ENCODE data around the gene ARMC9. TPM values are rescaled to one million over a fixed set of nuclear protein-coding genes. Genes with fewer than 3 reads are reported as not detected.

ARMC9 gene
- total RNA-seq, 1 donor from 2014 or later: 0.89 TPM

DNA sequence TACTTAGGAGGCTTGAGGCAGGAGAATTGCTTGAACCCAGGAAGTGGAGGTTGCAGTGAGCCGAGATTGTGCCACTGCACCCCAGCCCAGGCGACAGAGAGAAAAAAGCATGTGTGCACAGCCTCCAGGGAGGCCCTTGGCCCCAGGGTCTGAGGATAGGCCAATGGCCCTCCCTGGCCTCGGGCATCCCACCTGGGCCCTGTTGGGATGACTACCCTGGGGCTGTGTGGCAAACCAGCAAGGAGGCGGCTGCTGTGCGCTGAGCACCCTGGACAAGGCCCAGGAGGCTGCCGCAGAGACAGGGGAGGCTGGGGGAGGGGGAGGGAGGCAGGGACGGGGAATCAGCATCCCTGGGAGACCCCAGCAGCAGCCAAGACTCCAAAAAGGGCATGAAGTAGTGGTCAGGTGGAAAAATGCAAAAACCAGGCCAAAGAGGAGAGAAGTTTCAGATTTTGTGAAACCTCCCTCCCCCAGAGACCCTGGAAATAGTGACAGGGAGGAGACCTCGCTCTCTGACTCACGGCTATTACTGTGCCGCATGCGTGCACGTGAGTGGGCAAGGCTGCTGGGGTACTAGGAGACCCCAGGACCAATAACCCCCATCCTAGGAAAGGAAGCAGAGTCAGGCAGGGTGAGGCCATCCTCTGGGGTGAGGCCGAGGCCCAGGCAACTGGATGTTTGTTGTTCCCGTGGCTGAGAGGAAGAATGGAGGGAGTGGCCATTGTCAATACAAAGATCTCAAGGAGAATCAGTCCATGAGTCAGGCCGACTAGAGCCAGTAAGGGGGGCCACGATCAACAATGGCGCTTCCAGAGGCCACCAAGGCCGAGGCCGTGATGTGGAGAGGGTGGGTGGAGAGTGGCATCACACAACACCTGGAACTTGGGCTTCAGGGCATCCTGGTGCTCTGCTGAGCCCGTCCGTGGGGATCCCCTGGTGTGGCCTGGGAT is 181.1 kb downstream of the ARMC9 start:
- no peak for ATAC-seq (ENCODE audit: poor library complexity)
- no peak for DNase-seq
- intact Hi-C loops (cut with DNase I): no loop called here

DNA sequence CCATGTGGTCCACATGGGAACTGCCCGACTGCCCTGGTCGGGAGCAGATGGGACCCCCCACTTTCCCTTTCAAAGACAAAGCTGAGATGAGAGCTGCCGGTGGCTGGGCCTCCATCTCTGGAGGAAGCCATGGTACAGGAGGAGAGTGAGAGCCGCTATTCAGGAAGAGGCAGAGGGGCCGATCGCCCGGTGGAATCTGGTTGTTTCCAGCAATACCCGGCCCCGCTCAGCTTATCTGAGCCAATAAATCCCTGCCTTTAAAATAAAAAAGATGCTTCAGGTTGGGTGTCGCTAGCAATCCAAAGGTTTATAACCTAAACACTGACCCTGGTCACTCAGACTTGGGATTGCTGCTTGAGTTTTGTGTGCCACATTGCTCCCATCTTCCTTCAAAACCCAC is 181.9 kb downstream of the ARMC9 start:
- ATAC-seq (ENCODE audit: poor library complexity) (no peak), DNase-seq (no peak)
- intact Hi-C loops (cut with DNase I): no loop called here

DNA sequence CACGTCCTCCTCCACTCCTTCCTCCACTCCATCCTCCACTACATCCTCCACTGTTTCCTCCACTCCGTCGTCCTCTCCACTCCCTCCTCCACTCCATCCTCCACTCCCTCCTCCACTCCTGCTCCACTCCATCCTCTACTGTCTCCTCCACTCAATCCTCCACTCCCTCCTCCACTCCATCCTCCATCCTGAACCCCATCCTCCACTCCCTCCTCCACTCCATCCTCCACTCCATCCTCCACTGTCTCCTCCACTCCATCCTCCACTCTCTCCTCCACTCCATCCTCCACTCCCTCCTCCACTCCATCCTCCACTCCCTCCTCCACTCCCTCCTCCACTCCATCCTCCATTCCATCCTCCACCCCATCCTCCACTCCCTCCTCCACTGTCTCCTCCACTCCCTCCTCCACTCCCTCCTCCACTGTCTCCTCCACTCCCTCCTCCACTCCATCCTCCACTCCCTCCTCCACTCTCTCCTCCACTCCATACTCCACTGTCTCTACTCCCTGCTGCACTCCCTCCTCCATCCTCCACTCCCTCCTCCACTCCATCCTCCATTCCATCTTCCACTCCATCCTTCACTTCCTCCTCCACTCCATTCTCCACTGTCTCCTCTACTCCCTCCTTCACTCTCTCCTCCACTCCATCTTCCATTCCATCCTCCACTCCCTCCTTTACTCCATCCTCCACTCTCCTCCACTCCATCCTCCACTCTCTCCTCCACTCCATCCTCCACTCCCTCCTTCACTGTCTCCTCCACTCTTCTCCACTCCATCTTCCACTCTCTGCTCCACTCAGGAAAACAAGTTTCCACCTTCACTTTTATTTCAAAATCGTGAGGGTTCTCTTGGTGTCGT is 182.8 kb downstream of the ARMC9 start:
- ATAC-seq (ENCODE audit: poor library complexity) (no peak), DNase-seq (no peak)
- intact Hi-C loops (cut with DNase I): no loop called here

DNA sequence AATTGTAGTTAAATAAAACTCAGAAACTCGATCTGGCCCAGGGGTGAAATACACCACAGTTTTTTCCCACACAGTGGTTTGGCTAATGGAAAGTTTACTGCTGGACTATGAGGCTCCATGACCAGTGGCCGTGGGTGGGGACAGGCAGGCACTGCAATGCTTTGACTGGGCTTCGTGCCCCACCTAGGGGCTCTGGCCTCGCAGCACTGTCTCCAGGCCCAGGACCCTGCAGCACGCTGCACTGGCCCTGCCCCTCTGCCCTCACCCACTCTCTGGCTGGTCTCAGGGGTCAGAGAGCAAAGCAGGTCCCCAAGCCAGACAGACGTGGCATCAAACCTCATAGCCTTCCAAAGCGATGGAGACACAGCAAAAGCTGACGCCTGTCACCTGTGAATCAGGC is 183.7 kb downstream of the ARMC9 start:
- intact Hi-C loops (cut with DNase I): no loop called here
- DNase-seq: no peak
- ATAC-seq (ENCODE audit: poor library complexity): no peak

DNA sequence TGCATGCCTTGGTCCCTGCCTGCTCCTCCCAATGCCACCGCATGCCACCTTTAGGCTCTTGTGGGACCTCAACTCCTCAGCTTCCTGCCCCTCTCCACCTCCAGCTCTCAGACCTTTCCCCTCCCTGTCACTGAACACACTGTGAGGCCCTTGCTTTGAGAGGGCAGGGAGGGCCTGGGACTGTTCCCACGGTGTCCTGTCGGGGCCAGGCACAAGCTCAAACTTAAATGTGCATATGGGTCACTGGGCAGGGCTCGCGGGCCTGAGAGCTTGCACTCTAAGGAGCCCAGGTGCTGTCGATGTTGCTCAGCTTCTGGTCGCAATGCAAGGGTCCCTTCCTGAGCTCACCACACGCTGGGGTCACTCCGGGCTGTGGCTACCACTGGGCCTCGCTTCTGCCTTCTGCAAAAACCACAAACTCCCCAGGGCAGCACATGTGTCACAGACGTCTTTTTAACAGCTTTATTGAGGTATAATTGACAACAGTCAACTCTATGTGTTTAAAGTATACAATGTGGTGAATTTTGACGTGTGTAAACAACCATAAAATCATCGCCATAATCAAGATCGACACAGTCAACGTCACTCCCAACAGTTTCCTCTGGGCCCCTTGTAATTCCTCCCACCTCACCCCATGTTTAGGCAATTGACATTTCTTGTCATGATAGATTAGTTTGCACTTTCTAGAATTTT is 185.1 kb downstream of the ARMC9 start:
- DNase-seq: no peak
- ATAC-seq (ENCODE audit: poor library complexity): no peak
- intact Hi-C loops (cut with DNase I): no loop called here

DNA sequence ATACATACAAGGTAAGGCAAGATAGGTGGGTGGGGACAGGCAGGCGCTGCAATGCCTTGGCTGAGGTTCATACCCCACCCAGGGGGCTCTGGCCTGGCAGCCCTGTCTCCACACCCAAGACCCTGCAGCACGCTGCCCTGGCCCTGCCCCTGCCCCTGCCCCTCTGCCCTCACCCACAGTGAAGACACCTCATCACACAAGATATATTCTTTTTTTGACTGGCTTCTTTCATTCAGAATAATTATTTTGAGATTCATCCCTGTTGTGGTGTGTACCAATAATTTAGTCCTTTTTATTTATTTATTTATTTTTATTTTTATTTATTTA is 185.6 kb downstream of the ARMC9 start:
- intact Hi-C loops (cut with DNase I): no loop called here
- no peak for DNase-seq
- ATAC-seq (ENCODE audit: poor library complexity): no peak

DNA sequence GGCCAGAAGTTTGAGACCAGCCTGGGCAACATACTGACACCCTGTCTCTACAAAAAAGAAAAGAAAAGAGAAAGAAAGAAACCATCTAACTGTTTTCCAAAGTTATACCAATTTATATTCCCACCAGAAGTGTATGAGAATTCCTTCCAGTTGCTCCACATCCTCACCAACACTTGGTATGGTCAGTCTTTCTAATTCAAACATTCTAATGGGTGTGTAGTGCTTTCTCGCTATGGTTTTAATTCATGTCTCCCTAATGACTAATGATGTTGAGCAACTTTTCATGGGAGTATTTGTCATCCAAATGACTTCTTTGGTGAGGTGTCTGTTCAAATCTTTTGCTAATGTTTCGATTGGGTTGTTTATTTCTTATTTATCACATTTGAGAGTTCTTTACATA is 186.5 kb downstream of the ARMC9 start:
- DNase-seq: no peak
- intact Hi-C loops (cut with DNase I): no loop called here
- no peak for ATAC-seq (ENCODE audit: poor library complexity)

DNA sequence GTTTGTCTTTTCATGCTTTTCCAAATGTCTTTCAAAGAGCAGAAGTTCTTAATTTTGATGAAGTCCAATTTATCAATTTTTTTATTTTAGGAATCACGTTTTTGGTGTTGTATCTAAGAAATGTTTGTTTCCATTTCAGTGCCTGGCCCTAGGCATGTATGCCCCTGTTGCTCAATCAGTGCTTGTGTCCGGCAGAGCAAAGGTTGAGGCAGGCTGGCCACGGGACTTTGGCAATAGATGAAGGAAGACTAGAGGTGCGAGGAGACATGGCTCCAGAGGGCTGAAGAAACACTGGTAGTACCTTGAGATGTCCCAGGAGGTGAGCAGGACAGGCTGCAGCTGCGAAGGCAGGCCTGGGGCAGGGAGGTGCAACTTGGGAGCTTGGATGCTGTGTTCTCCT is 187.0 kb downstream of the ARMC9 start:
- intact Hi-C loops (cut with DNase I): no loop called here
- no peak for DNase-seq
- no peak for ATAC-seq (ENCODE audit: poor library complexity)

DNA sequence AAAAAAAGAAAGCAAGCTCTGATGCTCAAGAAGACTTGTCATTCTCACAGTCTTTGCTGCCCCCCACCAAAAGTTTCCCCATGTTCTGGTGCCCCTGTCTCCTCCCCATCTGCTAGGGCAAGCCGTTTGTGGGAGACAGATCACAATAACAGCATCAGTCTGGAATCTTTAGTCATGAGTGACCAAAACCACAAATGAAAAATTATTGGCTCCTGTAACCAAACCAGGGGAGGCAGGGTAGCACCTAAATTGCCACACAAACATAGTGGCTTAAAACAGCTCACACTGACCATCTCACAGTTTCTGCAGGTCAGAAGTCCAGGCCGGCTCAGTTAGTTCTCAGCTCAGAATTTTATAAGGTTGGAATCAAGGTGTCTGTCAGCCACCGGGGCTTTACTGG is 188.0 kb downstream of the ARMC9 start:
- intact Hi-C loops (cut with DNase I): no loop called here
- ATAC-seq (ENCODE audit: poor library complexity) (no peak), DNase-seq (no peak)

DNA sequence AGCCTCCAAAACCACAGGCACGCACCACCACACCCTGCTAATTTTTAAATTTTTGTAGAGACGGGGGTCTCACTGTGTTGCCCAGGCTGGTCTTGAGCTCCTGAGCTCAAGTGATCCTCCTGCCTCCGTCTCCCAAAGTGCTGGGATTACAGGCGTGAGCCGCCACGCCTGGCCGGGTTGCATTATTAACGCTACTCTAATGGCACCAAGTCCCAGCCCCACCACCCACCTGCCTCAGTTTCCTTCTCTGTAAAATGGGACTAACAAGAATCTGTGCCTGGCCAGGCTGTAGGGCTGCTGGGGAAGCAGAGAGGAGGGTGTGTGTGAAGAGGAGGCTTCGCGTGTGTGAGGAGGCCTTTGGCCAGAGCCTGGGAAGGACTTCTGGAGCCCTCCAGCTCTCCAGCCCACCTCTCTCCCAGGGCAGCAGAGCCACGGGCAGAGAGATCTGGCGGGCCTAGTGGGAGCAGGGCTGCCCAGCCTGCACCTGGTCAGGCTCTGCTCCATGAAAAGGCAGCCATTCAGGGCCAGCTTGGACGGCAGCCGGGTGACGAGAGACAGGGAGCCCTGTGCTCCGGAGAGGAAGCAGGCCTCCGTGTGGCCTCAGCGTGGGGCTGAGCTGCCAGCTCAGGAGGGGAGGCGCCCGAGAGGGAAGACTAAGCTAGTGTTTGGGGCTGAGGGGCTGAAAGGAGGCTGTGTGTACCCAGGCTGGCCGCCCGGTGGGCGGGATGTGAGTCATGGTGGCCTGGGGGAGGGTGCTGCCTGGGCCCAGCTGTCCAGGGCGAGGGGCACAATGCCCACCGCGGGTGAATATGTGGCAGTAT is 189.7 kb downstream of the ARMC9 start:
- intact Hi-C loops (cut with DNase I): no loop called here
- ATAC-seq (ENCODE audit: poor library complexity) (peak; percentile 79), DNase-seq (peak; percentile 82)

DNA sequence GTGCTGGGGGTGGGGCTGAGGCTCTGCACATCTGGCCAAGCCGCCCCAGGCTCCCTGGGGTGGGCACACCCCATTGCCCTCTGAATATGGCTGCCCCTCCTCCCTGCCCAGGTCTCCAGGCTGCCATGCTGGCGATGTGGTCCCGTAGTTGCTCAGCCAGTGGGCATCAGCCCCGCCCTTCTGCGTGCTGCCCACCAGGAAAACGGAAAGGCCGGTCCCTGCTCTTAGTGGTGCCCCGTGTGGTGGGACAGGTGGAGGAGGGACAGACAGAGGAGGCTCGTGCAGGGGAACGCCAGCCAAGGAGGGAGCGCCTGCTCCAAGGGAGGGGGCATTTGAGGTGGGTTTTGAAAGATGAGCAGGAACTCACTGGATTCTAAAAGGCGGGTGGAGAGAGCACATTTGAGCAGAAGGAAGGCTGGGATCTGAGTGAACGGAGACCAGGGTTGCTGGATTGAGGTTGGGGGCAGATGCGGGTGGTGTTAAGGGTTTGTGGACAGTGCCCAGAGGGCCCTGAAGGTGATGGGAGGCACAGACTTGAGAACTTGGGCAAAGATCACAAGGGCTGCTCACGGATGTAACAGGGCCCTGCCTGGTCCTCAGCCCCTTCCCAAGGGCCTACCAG is 190.4 kb downstream of the ARMC9 start:
- ATAC-seq (ENCODE audit: poor library complexity) (no peak), DNase-seq (no peak)
- intact Hi-C loops (cut with DNase I): no loop called here

DNA sequence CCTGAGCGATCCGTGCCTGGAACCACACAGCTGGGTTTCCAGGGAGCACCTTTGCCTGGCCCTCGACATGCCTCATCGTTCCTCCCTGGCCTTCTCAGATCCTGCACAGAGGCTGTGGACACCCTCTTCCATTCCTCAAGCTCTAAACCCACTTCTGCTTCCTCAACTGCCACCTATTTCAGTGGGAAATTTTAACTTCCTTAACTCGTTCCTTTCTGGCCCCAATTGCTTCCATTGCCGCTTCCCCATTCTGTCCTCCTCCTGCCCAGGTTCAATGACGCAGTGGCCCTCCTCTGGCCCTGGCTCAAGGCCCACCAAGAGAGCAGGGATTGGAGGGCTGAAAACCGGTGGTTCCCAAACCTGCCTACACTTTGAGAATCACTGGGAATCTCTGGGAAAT is 192.2 kb downstream of the ARMC9 start:
- intact Hi-C loops (cut with DNase I): no loop called here
- DNase-seq: peak; percentile 38

DNA sequence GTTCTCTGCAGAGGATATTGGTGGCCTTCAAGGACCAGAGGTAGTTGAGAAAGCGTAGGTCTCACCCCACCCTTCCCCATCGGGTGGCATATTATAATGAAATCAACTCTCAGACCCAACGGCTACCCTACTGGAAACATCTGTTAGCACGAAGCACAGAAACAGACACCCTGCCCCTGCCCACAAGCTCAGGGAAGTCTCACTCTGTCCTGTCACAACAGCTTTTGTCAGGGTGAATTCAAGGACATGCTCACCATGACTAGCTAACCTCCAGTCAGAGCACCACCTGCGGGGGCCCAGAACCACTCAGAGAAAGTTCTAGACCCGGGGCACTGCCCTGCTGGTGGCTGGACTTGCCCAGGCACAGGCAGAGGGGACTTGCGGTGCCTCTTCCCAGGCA is 193.6 kb downstream of the ARMC9 start:
- peak; percentile 0 for DNase-seq
- intact Hi-C loops (cut with DNase I): no loop called here
- no peak for ATAC-seq (ENCODE audit: poor library complexity)

More for the DNA sequence above, 192.2 kb downstream of the ARMC9 start:
- no peak for ATAC-seq (ENCODE audit: poor library complexity)

DNA sequence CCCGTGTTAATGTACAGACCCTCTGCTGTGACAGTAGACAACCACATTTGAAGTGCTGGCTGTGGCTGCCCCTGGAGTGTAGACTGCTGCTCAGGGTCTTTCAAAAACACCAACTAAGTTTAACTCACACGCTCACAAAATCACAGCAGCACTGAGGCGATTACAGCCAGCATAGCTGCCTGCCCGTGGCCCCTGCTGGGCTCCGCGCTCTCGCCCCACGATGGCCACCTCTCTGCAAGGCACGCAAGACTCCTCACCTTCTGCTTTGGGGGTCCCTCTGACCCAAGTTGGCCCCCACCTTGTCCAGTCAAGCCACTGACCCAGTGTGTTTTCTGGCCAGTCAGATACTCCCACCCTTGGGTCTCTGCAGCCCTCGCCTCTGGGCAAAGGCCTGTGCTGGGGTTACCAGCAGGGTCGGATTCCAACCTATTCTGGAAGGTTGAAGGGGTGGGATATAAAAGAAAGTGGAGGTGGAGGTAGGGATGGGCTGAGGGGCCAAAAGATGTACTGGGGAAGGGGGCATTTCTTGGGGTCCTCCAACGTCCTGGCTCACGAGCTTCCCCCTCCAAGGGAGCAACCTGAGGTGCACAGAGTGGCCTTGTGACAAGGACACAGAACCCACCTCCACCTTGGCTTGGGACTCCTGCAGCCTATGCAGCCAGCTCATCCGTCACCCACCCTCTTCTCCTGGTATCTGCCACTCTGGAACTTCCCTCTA is 194.2 kb downstream of the ARMC9 start:
- intact Hi-C loops (cut with DNase I): no loop called here
- peak; percentile 16 for DNase-seq
- ATAC-seq (ENCODE audit: poor library complexity): no peak

DNA sequence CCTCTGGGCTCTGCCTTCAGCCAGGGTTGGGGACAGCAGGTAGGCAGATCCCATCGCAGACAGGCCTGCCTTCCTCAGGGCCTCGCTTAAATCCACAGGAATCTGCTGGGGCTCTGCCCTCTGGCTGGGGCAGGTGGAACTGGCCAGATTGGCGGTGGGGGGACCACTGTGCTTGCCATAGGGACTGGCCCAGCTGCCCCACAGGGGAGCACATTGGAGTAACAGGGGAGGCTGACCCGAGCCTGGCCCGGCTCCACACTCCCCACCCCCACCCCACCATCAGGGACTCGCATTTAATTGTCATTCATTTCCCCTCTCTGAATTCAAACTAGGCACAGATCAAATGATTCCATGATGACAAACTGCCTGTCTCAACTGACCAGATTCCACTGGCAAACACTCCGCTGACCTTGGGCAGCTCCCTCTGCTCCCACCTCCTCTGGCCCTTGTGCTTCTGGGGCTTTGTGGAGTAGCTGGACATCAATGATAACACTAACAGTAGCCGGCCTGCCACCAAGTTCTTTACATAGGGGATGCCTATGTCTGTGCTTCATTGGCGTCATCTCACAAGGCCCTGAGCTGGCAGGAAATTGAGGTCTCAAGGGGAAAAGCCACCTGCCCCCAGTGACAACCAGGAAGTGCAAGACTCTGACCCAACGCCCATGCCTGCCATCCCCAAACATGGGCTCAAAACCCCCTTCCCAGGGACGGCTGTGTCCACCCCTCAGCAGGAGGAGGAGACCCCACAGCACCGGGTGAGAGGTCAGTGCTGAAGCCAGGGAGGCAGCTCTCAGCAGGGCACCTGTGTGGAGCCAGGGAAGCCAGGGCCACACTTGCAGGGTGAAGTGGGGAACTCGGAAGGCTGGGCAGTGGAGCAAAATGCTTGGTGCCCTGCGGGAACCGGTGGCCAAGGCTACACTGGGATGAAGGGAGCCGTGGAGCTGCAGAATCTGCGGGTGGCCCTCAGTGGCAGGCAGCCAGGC is 195.0 kb downstream of the ARMC9 start:
- DNase-seq (peak; percentile 39), ATAC-seq (ENCODE audit: poor library complexity) (no peak)
- intact Hi-C loops (cut with DNase I): no loop called here

Measured in Right ventricle myocardium superior (tissue), 1 donor.